Astrocyte (in vitro differentiated cells and primary cell): ENCODE results near the gene R3HDML. TPM values are rescaled to one million over a fixed set of nuclear protein-coding genes. Genes with fewer than 3 reads are reported as not detected.

Experiments used
- DNase-seq: peaks from one replicate; pipeline ENCODE4 v3.0.0-alpha.2; 2010; ENCODE audit warnings: low read depth
- FAIRE-seq: peaks from 2 replicates; lab custom pipeline; 2011; peaks lifted over from hg19 to GRCh38; lab: Jason Lieb, UNC
- H2AFZ ChIP-seq: 2 replicates; pipeline ENCODE4 v1.6.0; 2012; ENCODE audit warnings: low read depth, low read length, inconsistent platforms
- H3K27ac ChIP-seq: 2 replicates; pipeline ENCODE4 v1.5.1; 2011; ENCODE audit warnings: low read depth, low read length, inconsistent platforms
- H3K27me3 ChIP-seq: 2 replicates; pipeline ENCODE4 v1.6.0; 2011; ENCODE audit warnings: low read length, inconsistent platforms; ENCODE audit not compliant: insufficient read depth
- H3K36me3 ChIP-seq: 2 replicates; pipeline ENCODE4 v1.5.1; 2011; ENCODE audit warnings: low read length, inconsistent platforms; ENCODE audit not compliant: insufficient read depth
- H3K4me1 ChIP-seq: 2 replicates; pipeline ENCODE4 v1.5.1; 2011; ENCODE audit warnings: low read length, inconsistent platforms; ENCODE audit not compliant: insufficient read depth
- H3K4me2 ChIP-seq: 2 replicates; pipeline ENCODE4 v1.6.0; 2012; ENCODE audit warnings: low read length, inconsistent platforms
- H3K4me3 ChIP-seq: 2 replicates; pipeline ENCODE4 v1.5.1; 2011; ENCODE audit warnings: low read depth, mild to moderate bottlenecking, low read length, inconsistent platforms; ENCODE audit not compliant: insufficient read depth
- H3K79me2 ChIP-seq: 2 replicates; pipeline ENCODE4 v1.6.0; 2012; ENCODE audit warnings: mild to moderate bottlenecking, low read length, inconsistent platforms; ENCODE audit not compliant: insufficient read depth
- H3K9ac ChIP-seq: 2 replicates; pipeline ENCODE4 v1.6.0; 2012; ENCODE audit warnings: mild to moderate bottlenecking, low read length, inconsistent platforms
- H3K9me3 ChIP-seq: 2 replicates; pipeline ENCODE4 v1.5.1; 2012; ENCODE audit warnings: low read depth, mild to moderate bottlenecking, low read length, inconsistent platforms; ENCODE audit not compliant: insufficient read depth
- H4K20me1 ChIP-seq: 2 replicates; pipeline ENCODE4 v1.6.0; 2012; ENCODE audit warnings: low read length, inconsistent platforms; ENCODE audit not compliant: insufficient read depth
- H3K27ac Mint-ChIP-seq: one replicate; pipeline ENCODE4 v1.8.0; 2021; ENCODE audit warnings: mild to moderate bottlenecking, mixed read lengths; ENCODE audit not compliant: unreplicated experiment
- H3K27me3 Mint-ChIP-seq: one replicate; pipeline ENCODE4 v1.8.0; 2021; ENCODE audit warnings: low read depth, mixed read lengths; ENCODE audit not compliant: unreplicated experiment
- H3K36me3 Mint-ChIP-seq: one replicate; pipeline ENCODE4 v1.8.0; 2021; ENCODE audit warnings: low read depth, mixed read lengths; ENCODE audit not compliant: unreplicated experiment
- H3K4me1 Mint-ChIP-seq: one replicate; pipeline ENCODE4 v1.8.0; 2021; ENCODE audit warnings: low read depth, mixed read lengths; ENCODE audit not compliant: unreplicated experiment
- H3K4me3 Mint-ChIP-seq: one replicate; pipeline ENCODE4 v1.8.0; 2021; ENCODE audit warnings: mild to moderate bottlenecking, moderate library complexity, mixed read lengths; ENCODE audit not compliant: unreplicated experiment
- H3K9me3 Mint-ChIP-seq: one replicate; pipeline ENCODE4 v1.8.0; 2021; ENCODE audit warnings: mild to moderate bottlenecking, mixed read lengths; ENCODE audit not compliant: unreplicated experiment
- CTCF ChIP-seq: IDR thresholded peaks from 2 replicates; pipeline ENCODE4 v1.5.1; 2011; ENCODE audit warnings: low read depth, mild to moderate bottlenecking, inconsistent platforms, low read length, moderate library complexity; ENCODE audit not compliant: insufficient read depth
- EZH2 ChIP-seq: IDR thresholded peaks from 2 replicates; pipeline ENCODE4 v1.6.1; 2012; ENCODE audit warnings: mild to moderate bottlenecking, low read length, inconsistent platforms; ENCODE audit not compliant: insufficient read depth
- total RNA-seq: library from RNA; stranded (reverse); gene quantifications from 2 replicates; pipeline ENCODE4 v1.2.1, GENCODE V29; 2021

R3HDML gene
- total RNA-seq, 1 donor from 2014 or later = 0.25 TPM

DNA sequence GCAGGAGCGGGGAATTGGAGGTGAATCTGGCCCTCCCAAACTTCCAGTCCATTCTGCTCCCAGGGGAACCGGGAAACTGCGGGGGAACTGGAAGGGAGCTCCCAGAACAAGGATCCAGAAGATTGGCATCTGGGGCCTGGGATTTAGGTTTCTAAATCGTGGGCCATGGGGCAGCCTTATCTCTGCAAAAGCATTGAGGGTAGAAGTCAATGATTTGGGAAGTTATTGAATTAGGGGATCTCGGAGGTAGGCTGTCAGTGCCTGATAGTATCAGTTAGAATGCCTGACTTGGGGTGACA is 63.8 kb downstream of the R3HDML start:
- Mint-ChIP-seq H3K4me1 (no peaks in the 10 kb centered on the region), H3K27ac (no peak overlapping the region), H3K36me3 (no peaks in the 10 kb centered on the region), H3K4me3 (no peak overlapping the region), H3K27me3 (peaks cover 47% of the 10 kb centered on the region), H3K9me3 (no peaks in the 10 kb centered on the region)
- no peaks in the 10 kb centered on the region for H3K9me3 ChIP-seq
- TF ChIP-seq CTCF = no peak
- TF ChIP-seq EZH2 = no peak
- H3K9ac ChIP-seq = no peak overlapping the region
- H3K36me3 ChIP-seq = no peaks in the 10 kb centered on the region
- H3K27me3 ChIP-seq = peaks cover 8% of the 10 kb centered on the region
- H3K27ac ChIP-seq = no peak overlapping the region
- H3K79me2 ChIP-seq = no peaks in the 10 kb centered on the region
- H4K20me1 ChIP-seq = no peaks in the 10 kb centered on the region
- no peak overlapping the region for H3K4me3 ChIP-seq
- no peak for FAIRE-seq
- H2AFZ ChIP-seq = no peak overlapping the region
- DNase-seq = no peak
- H3K4me2 ChIP-seq = no peak overlapping the region
- no peaks in the 10 kb centered on the region for H3K4me1 ChIP-seq

Other genes starting within 250 kb of the R3HDML start
- 18.1 and 18.5 TPM in 2 replicates for gene JPH2, start 149.9 kb upstream of the R3HDML start, total RNA-seq
- 28.9 and 30.9 TPM in 2 replicates for gene OSER1, start 126.3 kb upstream of the R3HDML start, total RNA-seq
- gene GDAP1L1, start 89.7 kb upstream of the R3HDML start, total RNA-seq = 0.64 and 0.77 TPM in 2 replicates
- 6.3 and 7.4 TPM in 2 replicates for gene FITM2, start 25.8 kb upstream of the R3HDML start, total RNA-seq
- gene HNF4A, start 18.7 kb downstream of the R3HDML start, total RNA-seq = not detected in 2 replicates
- 23.3 and 25.2 TPM in 2 replicates for gene TTPAL, start 138.8 kb downstream of the R3HDML start, total RNA-seq
- 94.3 and 107 TPM in 2 replicates for gene SERINC3, start 185.0 kb downstream of the R3HDML start, total RNA-seq
- gene PKIG, start 245.5 kb downstream of the R3HDML start, total RNA-seq = 27.8 and 30.1 TPM in 2 replicates